ENCODE data around the gene PFKM. TPM values are rescaled to one million over a fixed set of nuclear protein-coding genes. Genes with fewer than 3 reads are reported as not detected.

Gene PFKM
- total RNA-seq, 4 donors from 2014 or later: 24.1 to 47.7 (median 31.3) TPM

- ATAC-seq (ENCODE audit: low FRiP score) (no peak), DNase-seq (ENCODE audit: low spot score) (no peak)
- TF ChIP-seq CTCF (IDR thresholded peaks at IDR 0.05): no peak
Measured at GRCh38 chr12:48156652-48157017, 37.5 kb downstream of the PFKM start.

DNA sequence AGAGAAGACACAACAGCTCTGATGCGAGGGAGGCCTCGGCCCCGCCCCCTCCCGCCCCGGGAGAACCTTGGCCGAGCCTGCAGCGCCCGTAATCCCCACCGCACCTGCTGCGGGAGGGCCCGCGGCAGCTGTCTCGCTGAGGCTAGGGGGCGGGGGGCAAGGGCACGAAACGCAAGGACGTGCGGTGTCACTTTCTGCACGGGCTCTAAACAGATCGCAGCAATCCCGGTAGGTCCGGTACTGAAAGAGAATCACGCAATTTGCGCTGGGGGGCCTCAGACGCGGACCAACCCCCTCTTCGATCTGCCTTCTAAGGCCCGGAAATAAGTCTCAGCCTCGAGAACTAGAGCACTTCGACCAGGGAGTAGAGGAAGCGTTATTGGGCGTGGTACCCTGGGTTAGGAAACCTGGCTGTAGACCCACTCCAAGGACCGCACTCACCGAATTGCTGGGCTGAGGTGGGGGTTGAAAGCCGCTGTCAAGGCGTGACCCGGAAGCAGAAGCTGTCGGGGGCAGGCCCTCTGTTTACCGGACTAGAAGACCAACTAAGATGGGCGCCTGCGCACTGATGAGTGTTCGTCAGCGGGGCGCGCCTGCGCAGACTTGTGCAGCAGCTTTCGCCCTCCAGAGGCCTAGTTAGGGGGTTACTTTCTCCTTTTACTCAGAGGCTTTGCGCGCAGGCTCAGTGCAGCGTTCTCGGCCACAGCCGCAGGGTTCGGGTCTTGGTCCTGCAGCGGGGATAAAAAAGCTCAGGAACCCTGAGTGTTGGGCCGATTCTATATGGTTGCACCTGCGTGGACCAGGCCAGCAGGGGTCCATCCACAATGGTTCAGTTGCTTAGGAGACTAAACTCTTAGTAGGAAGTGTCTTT is 38.1 kb downstream of the PFKM start, which contains the start of gene ASB8:
TSS of gene ASB8 (minus strand) at position 498 of the 871 bp plus-strand sequence. CDS start 4,019 bp downstream, outside the sequence.
- no peak for TF ChIP-seq CTCF (IDR thresholded peaks at IDR 0.05)
- DNase-seq (ENCODE audit: low spot score) (peak; percentile 98), ATAC-seq (ENCODE audit: low FRiP score) (peak; percentile 98)

GRCh38 chr12:48157889-48158370 is 38.8 kb downstream of the PFKM start:
- DNase-seq (ENCODE audit: low spot score) (no peak), ATAC-seq (ENCODE audit: low FRiP score) (no peak)
- no peak for TF ChIP-seq CTCF (IDR thresholded peaks at IDR 0.05)

- DNase-seq (ENCODE audit: low spot score) (no peak), ATAC-seq (ENCODE audit: low FRiP score) (no peak)
- TF ChIP-seq CTCF (IDR thresholded peaks at IDR 0.05): no peak
Measured at GRCh38 chr12:48160046-48160445, 40.9 kb downstream of the PFKM start.

DNA sequence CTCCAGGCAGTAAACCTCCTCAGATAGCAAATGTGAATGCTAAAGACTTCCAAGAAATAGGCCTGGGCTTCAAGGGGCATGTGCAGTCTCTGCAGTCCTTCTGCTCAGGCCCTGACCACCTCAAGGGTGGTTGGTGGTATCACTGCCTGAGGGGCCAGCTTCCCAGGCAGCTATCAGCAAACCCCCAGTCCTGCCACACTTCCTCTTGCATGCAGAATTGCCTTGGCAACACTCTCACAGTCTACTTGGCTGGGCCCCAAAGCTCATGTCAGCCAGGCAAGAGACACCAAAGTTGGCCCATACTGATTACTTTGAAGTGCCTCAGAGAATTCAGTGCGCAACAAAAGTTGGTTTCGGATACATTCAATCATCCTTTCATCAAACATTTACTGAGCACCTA is 41.6 kb downstream of the PFKM start:
- no peak for TF ChIP-seq CTCF (IDR thresholded peaks at IDR 0.05)
- ATAC-seq (ENCODE audit: low FRiP score) (no peak), DNase-seq (ENCODE audit: low spot score) (no peak)

DNA sequence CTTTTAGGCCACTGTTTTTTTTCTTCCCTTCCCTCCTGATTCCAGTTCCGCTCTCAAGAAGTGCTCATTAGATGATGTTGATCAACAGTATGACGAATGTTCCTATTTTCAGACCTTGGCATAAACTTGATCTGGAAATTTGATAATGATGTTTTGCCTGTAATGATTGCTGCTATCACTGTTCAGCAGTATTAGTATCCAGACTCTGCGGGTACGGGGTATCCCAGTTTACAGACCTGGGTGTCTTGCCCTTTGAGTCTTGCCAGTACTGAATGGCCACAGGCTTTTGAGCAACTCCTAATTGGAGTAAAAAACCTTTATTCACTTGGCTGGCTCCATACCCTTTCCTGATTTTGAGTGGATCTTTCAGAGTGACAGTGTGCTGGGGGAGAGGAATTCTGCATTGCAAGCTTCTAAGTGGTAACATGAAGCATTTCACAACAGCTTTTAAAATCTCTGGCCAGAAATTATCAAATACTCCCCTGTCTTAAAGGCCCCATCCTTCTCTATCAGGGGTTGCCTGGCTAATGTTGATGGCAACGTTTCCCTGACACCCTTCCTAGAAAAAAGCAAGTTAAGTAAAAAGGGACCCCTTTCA is 44.1 kb downstream of the PFKM start:
- no peak for DNase-seq (ENCODE audit: low spot score)
- ATAC-seq (ENCODE audit: low FRiP score): peak; percentile 63
- no peak for TF ChIP-seq CTCF (IDR thresholded peaks at IDR 0.05)
